H9 (cell line): ENCODE results near the gene QSOX1. TPM values are rescaled to one million over a fixed set of nuclear protein-coding genes. Genes with fewer than 3 reads are reported as not detected.

ENCODE experiments used
- DNase-seq: peaks from one replicate; pipeline ENCODE4 v3.0.0-alpha.2; 2017
- H2AFZ ChIP-seq: one replicate; pipeline ENCODE4 v1.6.1; 2013; ENCODE audit warnings: mild to moderate bottlenecking, low read length, control low read depth, moderate library complexity
- H2AK5ac ChIP-seq: 2 replicates; pipeline ENCODE4 v1.6.1; 2013; ENCODE audit warnings: low read length, control low read depth, mixed read lengths; ENCODE audit not compliant: insufficient read length
- H2BK120ac ChIP-seq: one replicate; pipeline ENCODE4 v1.6.1; 2013; ENCODE audit warnings: low read depth, mild to moderate bottlenecking, low read length, control low read depth, inconsistent platforms; ENCODE audit not compliant: poor library complexity, severe bottlenecking
- H2BK12ac ChIP-seq: 2 replicates; pipeline ENCODE4 v1.6.1; 2013; ENCODE audit warnings: low read length, control low read depth, mixed read lengths, low read depth; ENCODE audit not compliant: insufficient read length
- H2BK15ac ChIP-seq: 2 replicates; pipeline ENCODE4 v1.6.1; 2013; ENCODE audit warnings: low read depth, low read length, control low read depth
- H2BK20ac ChIP-seq: one replicate; pipeline ENCODE4 v1.6.1; 2013; ENCODE audit warnings: low read depth, mild to moderate bottlenecking, low read length, control low read depth, inconsistent platforms; ENCODE audit not compliant: poor library complexity, severe bottlenecking
- H2BK5ac ChIP-seq: 2 replicates; pipeline ENCODE4 v1.6.1; 2013; ENCODE audit warnings: low read length, control low read depth, mixed read lengths; ENCODE audit not compliant: insufficient read length
- H3K14ac ChIP-seq: 2 replicates; pipeline ENCODE4 v1.6.1; 2013; ENCODE audit warnings: low read length, control low read depth; ENCODE audit not compliant: insufficient read depth
- H3K18ac ChIP-seq: 2 replicates; pipeline ENCODE4 v1.6.1; 2013; ENCODE audit warnings: low read depth, mild to moderate bottlenecking, mixed read lengths, low read length, control low read depth; ENCODE audit not compliant: insufficient read length
- H3K23ac ChIP-seq: 2 replicates; pipeline ENCODE4 v1.6.1; 2013; ENCODE audit warnings: low read length, control low read depth, mixed read lengths, low read depth; ENCODE audit not compliant: insufficient read length
- H3K23me2 ChIP-seq: 2 replicates; pipeline ENCODE4 v1.6.1; 2013; ENCODE audit warnings: low read depth, mild to moderate bottlenecking, mixed read lengths, low read length, control low read depth; ENCODE audit not compliant: insufficient read length, poor library complexity, severe bottlenecking
- H3K27ac ChIP-seq: 2 replicates; pipeline ENCODE4 v1.5.1; 2013; ENCODE audit warnings: low read length, control low read depth, mixed read lengths, low read depth; ENCODE audit not compliant: insufficient read length
- H3K27me3 ChIP-seq: 2 replicates; pipeline ENCODE4 v1.6.1; 2013; ENCODE audit warnings: low read length, control low read depth, inconsistent platforms; ENCODE audit not compliant: insufficient read depth
- H3K4ac ChIP-seq: 2 replicates; pipeline ENCODE4 v1.6.1; 2013; ENCODE audit warnings: low read depth, mild to moderate bottlenecking, control low read depth, inconsistent platforms, low read length, moderate library complexity
- H3K4me1 ChIP-seq: 2 replicates; pipeline ENCODE4 v1.6.1; 2013; ENCODE audit warnings: low read length, control low read depth, inconsistent platforms; ENCODE audit not compliant: insufficient read depth
- H3K4me2 ChIP-seq: 2 replicates; pipeline ENCODE4 v1.6.1; 2013; ENCODE audit warnings: low read length, control low read depth, mixed read lengths; ENCODE audit not compliant: insufficient read length, insufficient read depth
- H3K56ac ChIP-seq: 2 replicates; pipeline ENCODE4 v1.6.1; 2013; ENCODE audit warnings: low read depth, mild to moderate bottlenecking, mixed read lengths, low read length, control low read depth; ENCODE audit not compliant: insufficient read length
- H3K79me1 ChIP-seq: 2 replicates; pipeline ENCODE4 v1.6.1; 2013; ENCODE audit warnings: low read depth, mild to moderate bottlenecking, moderate library complexity, low read length, control low read depth, inconsistent platforms; ENCODE audit not compliant: insufficient read depth, poor library complexity, severe bottlenecking
- H3K79me2 ChIP-seq: 2 replicates; pipeline ENCODE4 v1.6.1; 2013; ENCODE audit warnings: low read length, control low read depth, inconsistent platforms; ENCODE audit not compliant: insufficient read depth
- H3K9ac ChIP-seq: 2 replicates; pipeline ENCODE4 v1.6.1; 2013; ENCODE audit warnings: low read length, control low read depth, mixed read lengths; ENCODE audit not compliant: insufficient read length; ENCODE audit errors: extremely low read depth
- H3K9me3 ChIP-seq: one replicate; pipeline ENCODE4 v1.6.1; 2013; ENCODE audit warnings: low read depth, low read length, inconsistent platforms; ENCODE audit not compliant: control insufficient read depth
- H3T11ph ChIP-seq: one replicate; pipeline ENCODE4 v1.6.1; 2013; ENCODE audit warnings: mild to moderate bottlenecking, low read length, control low read depth, inconsistent platforms
- H4K20me1 ChIP-seq: one replicate; pipeline ENCODE4 v1.6.1; 2013; ENCODE audit not compliant: control insufficient read depth, insufficient read length, insufficient read depth
- H4K5ac ChIP-seq: 2 replicates; pipeline ENCODE4 v1.6.1; 2013; ENCODE audit warnings: low read depth, mild to moderate bottlenecking, mixed read lengths, low read length, control low read depth; ENCODE audit not compliant: insufficient read length
- H4K8ac ChIP-seq: replicated peaks from 2 replicates; pipeline ENCODE4 v1.6.1; 2013; ENCODE audit warnings: low read length, control low read depth, mixed read lengths, low read depth; ENCODE audit not compliant: insufficient read length
- H4K91ac ChIP-seq: 2 replicates; pipeline ENCODE4 v1.6.1; 2013; ENCODE audit warnings: low read depth, mild to moderate bottlenecking, moderate library complexity, mixed read lengths, low read length, control low read depth; ENCODE audit not compliant: insufficient read length
- H3K27ac Mint-ChIP-seq, 3 experiments: 2 replicates in 2 of 3; 3 replicates in 1 of 3; pipeline ENCODE4 v1.8.0; 2020 to 2021; ENCODE audit warnings: mixed read lengths in 3 of 3, mild to moderate bottlenecking in 1 of 3, moderate library complexity in 1 of 3
- H3K27me3 Mint-ChIP-seq: 2 replicates; pipeline ENCODE4 v1.8.0; 2021; ENCODE audit warnings: low read depth, mild to moderate bottlenecking, moderate library complexity, mixed read lengths
- H3K36me3 Mint-ChIP-seq, 3 experiments: 2 replicates in 2 of 3; 3 replicates in 1 of 3; pipeline ENCODE4 v1.8.0; 2020 to 2021; ENCODE audit warnings: low read depth in 3 of 3, mixed read lengths in 3 of 3; ENCODE audit not compliant: insufficient read depth in 1 of 3
- H3K4me1 Mint-ChIP-seq, 2 experiments: 2 replicates each; pipeline ENCODE4 v1.8.0; 2020; ENCODE audit warnings: mixed read lengths in 2 of 2
- H3K4me3 Mint-ChIP-seq, 2 experiments: 2 replicates in 1 of 2; 3 replicates in 1 of 2; pipeline ENCODE4 v1.8.0; 2020 to 2021; ENCODE audit warnings: mild to moderate bottlenecking in 2 of 2, mixed read lengths in 2 of 2, moderate library complexity in 1 of 2
- H3K9me3 Mint-ChIP-seq, 2 experiments: 2 replicates in 1 of 2; 3 replicates in 1 of 2; pipeline ENCODE4 v1.8.0; 2020; ENCODE audit warnings: mild to moderate bottlenecking in 2 of 2, mixed read lengths in 2 of 2, moderate library complexity in 1 of 2
- WGBS: extraction: QIAGEN DNeasy Blood & Tissue Kit; methylation state at CpG from one replicate; pipeline ENCODE4 v1.1.7; 2013; ENCODE audit warnings: missing lambda C conversion rate, low lambda C conversion rate, mixed read lengths; ENCODE audit not compliant: insufficient read length; ENCODE audit errors: extremely low coverage; 5-methylcytosine and 5-hydroxymethylcytosine counted together
- total RNA-seq: library from RNA; stranded (reverse); gene quantifications from 2 replicates; pipeline ENCODE4 v1.2.1, GENCODE V29; 2021
- TF ChIP-seq, protein P1 (sequence below): fragments of 200-600 bp; sonication (generic); conservative IDR thresholded peaks from 3 replicates; pipeline ENCODE4 v1.8.0; 2021; ENCODE audit warnings: antibody characterized with exemption, mild to moderate bottlenecking

Gene QSOX1
- total RNA-seq, 1 experiment from 2014 or later: 79.2 TPM

DNA sequence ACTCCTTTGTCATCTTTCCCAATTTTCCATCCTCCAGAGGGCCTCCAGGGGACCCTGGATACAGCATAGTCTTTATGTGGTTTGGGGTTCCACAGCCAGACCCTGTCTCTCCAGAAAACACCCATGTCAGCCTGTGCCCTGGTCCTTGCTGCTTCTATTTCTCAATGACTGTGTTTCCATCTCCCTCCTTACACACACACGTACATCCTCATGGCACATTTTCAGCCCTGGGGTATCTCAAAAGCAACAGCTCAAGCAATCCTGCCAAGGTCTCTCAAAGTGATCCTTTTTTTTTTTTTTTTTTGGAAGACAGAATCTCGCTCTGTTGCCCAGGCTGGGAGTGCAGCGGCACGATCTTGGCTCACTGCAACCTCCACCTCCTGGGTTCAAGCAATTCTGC, 22.3 kb downstream of the QSOX1 start:
- Mint-ChIP-seq H3K36me3 (0 out of 7 replicates have a peak, but pooled peaks cover 0 to 3% (median under 1%) of the 10 kb centered on the region in 3 experiments), H3K4me1 (no peaks in the 10 kb centered on the region), H3K27ac (no peak overlapping the region), H3K9me3 (no peaks in the 10 kb centered on the region), H3K27me3 (no peaks in the 10 kb centered on the region), H3K4me3 (no peak overlapping the region)
- no peak for DNase-seq
- no peak overlapping the region for H3K27ac ChIP-seq
- no peak overlapping the region for H3K18ac ChIP-seq
- no peak overlapping the region for H3K56ac ChIP-seq
- no peaks in the 10 kb centered on the region for H3K4me1 ChIP-seq
- H3K4ac ChIP-seq: no peak overlapping the region
- H3K79me1 ChIP-seq: no peaks in the 10 kb centered on the region
- no peak overlapping the region for H4K5ac ChIP-seq
- no peaks in the 10 kb centered on the region for H3K23me2 ChIP-seq
- H2AK5ac ChIP-seq: no peak overlapping the region
- no peak overlapping the region for H3K23ac ChIP-seq
- H4K91ac ChIP-seq: no peak overlapping the region
- no peaks in the 10 kb centered on the region for H4K20me1 ChIP-seq
- no peak overlapping the region for H2AFZ ChIP-seq
- WGBS: no CpG with 5 or more reads among the region's 4 CpGs
- no peak overlapping the region for H2BK20ac ChIP-seq
- H2BK5ac ChIP-seq: no peak overlapping the region
- H3K27me3 ChIP-seq: no peaks in the 10 kb centered on the region
- no peak overlapping the region for H3K14ac ChIP-seq
- H2BK15ac ChIP-seq: no peak overlapping the region
- H3T11ph ChIP-seq: no peak overlapping the region
- no peak overlapping the region for H3K4me2 ChIP-seq
- no peak overlapping the region for H4K8ac ChIP-seq
- no peaks in the 10 kb centered on the region for H3K9me3 ChIP-seq
- TF ChIP-seq, protein P1, sequence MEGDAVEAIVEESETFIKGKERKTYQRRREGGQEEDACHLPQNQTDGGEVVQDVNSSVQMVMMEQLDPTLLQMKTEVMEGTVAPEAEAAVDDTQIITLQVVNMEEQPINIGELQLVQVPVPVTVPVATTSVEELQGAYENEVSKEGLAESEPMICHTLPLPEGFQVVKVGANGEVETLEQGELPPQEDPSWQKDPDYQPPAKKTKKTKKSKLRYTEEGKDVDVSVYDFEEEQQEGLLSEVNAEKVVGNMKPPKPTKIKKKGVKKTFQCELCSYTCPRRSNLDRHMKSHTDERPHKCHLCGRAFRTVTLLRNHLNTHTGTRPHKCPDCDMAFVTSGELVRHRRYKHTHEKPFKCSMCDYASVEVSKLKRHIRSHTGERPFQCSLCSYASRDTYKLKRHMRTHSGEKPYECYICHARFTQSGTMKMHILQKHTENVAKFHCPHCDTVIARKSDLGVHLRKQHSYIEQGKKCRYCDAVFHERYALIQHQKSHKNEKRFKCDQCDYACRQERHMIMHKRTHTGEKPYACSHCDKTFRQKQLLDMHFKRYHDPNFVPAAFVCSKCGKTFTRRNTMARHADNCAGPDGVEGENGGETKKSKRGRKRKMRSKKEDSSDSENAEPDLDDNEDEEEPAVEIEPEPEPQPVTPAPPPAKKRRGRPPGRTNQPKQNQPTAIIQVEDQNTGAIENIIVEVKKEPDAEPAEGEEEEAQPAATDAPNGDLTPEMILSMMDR: no peak
- H2BK120ac ChIP-seq: no peak overlapping the region
- no peak overlapping the region for H3K9ac ChIP-seq
- no peak overlapping the region for H2BK12ac ChIP-seq
- no peaks in the 10 kb centered on the region for H3K79me2 ChIP-seq
